A204.1 (cell line): ENCODE data around the gene CACNA1C.

Experiments used
- FAIRE-seq: peaks from 2 replicates; lab custom pipeline; 2012; peaks lifted over from hg19 to GRCh38; lab: Jason Lieb, UNC

CACNA1C gene

DNA sequence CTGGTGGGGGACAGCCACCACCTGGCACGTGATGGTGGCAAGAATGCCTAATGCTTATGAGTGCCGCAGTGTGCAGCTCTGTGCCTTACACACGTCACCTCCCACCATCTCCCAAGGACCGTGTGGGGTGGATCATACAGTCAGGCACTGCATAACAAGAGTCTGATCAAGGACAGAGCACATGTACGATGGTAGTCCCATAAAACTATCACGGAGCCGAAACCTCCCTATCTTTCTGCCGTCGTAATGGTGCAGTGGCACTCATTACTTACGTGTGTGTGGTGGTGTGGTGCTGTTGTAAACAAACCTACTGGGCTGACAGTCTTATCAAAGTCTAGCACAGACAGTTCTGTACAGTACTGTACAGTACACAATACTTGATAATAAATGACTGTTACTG, 89.3 kb downstream of the CACNA1C start:
- no peak for FAIRE-seq

- no peak for FAIRE-seq
Observed at GRCh38 chr12:2144951-2145350, 92.2 kb downstream of the CACNA1C start.

GRCh38 chr12:2145433-2145998, 92.7 kb downstream of the CACNA1C start:
- no peak for FAIRE-seq

DNA sequence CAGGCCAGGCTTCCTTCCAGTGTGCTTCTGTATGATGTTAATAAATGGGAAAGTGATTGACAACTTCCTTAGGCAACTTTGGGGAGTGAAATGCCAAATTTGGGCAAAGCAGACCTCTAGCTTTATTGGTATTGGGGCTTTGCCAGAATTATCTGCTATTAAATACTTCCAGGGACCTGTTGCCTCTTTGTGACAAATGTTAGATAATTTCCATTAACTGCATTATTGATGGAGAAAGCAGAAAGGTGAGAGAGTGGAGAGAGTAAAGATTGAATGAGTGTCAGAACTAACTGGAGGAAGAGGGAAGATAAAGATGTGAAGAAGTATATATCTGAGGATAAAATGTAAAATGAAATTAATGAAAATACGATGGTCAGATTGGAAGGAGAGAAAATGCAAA, 94.5 kb downstream of the CACNA1C start:
- FAIRE-seq, result no peak

GRCh38 chr12:2149091-2149490, 96.3 kb downstream of the CACNA1C start:
- FAIRE-seq, result no peak

- no peak for FAIRE-seq
Observed at GRCh38 chr12:2150833-2151232, 98.0 kb downstream of the CACNA1C start.

DNA sequence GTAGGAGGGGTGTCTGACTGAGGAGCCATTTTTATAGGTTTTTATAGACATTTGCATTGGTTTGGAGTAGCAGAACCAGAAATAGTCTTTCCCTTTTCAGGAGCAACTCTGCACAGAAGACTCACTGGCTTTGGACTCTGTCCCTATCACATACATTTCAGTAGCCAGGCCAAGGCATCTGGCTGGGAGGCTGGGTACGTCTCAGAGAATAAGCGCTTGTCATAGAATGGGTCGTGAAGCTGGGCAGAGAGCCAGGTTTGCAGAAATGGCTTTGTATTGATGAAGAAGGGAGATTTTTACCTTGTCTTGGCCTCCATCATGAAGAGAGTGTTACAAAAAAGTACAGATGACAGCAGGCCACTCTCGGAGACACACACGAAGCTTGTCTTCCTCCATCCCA, 98.6 kb downstream of the CACNA1C start:
- no peak for FAIRE-seq

GRCh38 chr12:2152134-2152533, 99.3 kb downstream of the CACNA1C start:
- FAIRE-seq, result no peak

DNA sequence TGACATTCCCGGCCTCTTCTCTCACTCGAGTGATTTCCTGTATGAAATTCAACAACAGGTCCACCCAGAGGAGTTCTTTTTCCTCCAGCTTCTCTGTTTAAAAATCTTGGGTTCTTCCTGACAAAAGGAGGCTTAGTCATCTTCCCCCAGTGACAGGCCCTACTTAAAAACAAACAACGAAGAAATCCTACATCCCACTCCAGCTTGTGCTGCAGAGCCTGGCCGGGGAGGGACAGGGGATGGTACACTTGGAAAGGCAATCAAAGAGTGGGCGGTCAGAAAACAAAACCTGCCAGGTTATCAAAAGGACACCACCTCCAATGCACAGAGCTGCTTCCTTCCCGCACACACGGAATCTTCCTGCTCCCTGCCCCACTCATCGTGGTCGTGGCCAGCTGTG, 101.3 kb downstream of the CACNA1C start:
- no peak for FAIRE-seq

DNA sequence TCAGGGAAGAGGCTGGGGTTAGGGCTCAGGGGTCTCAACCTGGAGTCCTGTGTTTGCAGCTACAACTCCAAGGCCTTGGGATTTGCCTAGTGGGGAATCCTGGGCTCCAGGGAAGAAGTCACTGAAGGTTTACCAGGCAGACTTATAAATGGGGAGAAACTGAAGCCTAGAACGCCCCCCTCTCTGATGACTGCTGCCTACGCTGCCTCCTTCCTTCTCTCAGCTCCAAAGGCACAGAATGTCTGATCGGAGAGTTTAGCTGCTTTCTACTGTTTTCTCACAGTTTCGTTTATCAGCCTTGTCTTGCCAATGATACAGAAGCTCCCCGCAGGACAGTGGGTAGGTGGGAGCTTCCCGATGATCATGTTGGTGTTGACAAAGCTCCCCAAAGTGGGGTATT, 101.7 kb downstream of the CACNA1C start:
- FAIRE-seq, result no peak

DNA sequence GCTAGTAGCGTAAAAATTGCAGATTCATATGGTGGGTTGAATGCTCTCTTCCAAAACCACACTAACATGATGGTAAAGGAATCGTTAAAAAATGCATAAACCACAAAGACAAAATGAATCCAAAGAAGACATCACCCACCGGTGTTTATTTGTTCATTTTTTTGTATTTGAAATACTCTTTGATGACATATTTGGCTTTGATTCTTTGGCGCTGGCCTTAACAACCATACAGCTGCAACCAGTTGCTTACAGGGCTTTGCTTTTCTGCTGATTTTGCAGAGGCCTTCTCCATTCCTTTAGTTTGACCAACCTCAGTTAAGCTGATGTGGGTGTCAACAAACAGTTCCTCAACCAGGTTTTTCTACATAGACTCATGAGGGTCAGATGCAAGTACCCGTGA, 103.5 kb downstream of the CACNA1C start:
- no peak for FAIRE-seq

- FAIRE-seq, result no peak
Observed at GRCh38 chr12:2160043-2160442, 107.3 kb downstream of the CACNA1C start.

- no peak for FAIRE-seq
Observed at GRCh38 chr12:2161473-2161872, 108.7 kb downstream of the CACNA1C start.

GRCh38 chr12:2163177-2163941, 110.6 kb downstream of the CACNA1C start:
- no peak for FAIRE-seq

DNA sequence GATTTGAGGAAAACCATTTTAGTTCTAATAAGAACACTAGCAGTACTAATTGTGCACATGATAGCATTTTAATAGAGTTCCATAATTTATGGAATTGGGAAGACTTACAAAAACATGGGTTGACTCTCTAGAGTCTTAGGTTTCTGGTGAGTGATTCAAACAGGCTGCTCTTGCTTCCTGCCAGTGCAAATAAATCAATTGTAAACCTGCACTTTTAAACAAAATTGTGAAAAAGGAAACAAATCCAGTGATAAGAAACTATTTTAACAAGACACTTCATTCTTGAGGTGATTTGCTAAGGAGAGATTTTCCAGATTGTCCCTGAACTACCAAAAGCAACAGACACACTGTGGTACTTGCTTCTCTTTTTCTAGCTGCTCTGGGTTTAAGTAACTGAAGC, 112.2 kb downstream of the CACNA1C start:
- no peak for FAIRE-seq

GRCh38 chr12:2165927-2166326, 113.1 kb downstream of the CACNA1C start:
- no peak for FAIRE-seq

GRCh38 chr12:2166696-2167095, 113.9 kb downstream of the CACNA1C start:
- FAIRE-seq, result no peak

DNA sequence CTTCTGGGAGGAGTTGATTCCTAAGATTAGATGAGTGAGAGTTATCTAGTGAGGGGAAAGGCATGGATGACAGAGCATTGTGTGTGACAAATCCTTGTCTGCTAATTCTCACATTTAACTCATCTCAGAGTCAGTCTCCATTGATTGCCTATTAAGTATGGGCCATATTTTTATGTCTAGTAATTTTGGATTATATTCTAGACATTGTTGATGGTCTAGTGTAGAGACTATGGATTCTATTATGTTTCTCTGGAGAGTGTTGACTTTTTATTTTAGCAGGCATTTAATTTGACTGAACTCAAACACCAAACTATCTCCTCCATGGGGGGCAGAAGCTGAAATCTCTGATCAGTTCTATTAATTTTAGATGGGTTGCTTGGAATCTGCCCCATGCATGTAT, 114.4 kb downstream of the CACNA1C start:
- FAIRE-seq, result no peak

GRCh38 chr12:2168808-2169207, 116.0 kb downstream of the CACNA1C start:
- FAIRE-seq, result no peak

DNA sequence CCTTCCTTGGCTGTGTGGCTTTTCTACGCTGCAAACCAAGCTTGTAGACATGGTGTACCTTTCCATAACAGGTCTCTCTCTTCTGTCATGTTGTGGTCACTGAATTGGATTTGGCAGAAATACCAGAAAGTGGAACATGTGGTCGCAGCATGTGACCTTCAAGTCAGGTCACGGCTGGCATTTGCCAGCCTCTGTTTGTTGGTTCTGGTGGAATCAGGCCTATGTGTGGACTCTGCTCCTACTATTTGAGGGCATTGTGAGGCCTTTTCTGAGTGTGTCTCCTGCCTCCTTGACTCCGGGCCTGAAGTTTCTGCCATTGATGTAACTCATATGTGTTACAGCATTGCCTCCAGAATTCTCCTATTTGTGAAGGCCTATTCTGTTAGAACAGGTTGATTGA, 116.7 kb downstream of the CACNA1C start:
- no peak for FAIRE-seq

- no peak for FAIRE-seq
Observed at GRCh38 chr12:2169940-2170339, 117.2 kb downstream of the CACNA1C start.

- no peak for FAIRE-seq
Observed at GRCh38 chr12:2170376-2170775, 117.6 kb downstream of the CACNA1C start.

GRCh38 chr12:2171672-2172426, 119.1 kb downstream of the CACNA1C start:
- FAIRE-seq, result no peak
